ENCODE measurements around the gene SSBP3.

- no peak for TF ChIP-seq TAF1 (conservative IDR thresholded peaks at IDR 0.05)
- TF ChIP-seq, protein P1, sequence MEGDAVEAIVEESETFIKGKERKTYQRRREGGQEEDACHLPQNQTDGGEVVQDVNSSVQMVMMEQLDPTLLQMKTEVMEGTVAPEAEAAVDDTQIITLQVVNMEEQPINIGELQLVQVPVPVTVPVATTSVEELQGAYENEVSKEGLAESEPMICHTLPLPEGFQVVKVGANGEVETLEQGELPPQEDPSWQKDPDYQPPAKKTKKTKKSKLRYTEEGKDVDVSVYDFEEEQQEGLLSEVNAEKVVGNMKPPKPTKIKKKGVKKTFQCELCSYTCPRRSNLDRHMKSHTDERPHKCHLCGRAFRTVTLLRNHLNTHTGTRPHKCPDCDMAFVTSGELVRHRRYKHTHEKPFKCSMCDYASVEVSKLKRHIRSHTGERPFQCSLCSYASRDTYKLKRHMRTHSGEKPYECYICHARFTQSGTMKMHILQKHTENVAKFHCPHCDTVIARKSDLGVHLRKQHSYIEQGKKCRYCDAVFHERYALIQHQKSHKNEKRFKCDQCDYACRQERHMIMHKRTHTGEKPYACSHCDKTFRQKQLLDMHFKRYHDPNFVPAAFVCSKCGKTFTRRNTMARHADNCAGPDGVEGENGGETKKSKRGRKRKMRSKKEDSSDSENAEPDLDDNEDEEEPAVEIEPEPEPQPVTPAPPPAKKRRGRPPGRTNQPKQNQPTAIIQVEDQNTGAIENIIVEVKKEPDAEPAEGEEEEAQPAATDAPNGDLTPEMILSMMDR (IDR thresholded peaks at IDR 0.05; ENCODE audit: low read depth, low read length, missing input control), result no peak
Observed at GRCh38 chr1:54312796-54313316, 93.3 kb downstream of the SSBP3 start.

All from liver (tissue), 3 donors.